OCI-LY3 (cell line): ENCODE results near the gene GLP1R.

Source experiments
- EZH2phosphoT487 ChIP-seq: fragments of 200-600 bp; shearing (Covaris generic); IDR thresholded peaks from 2 replicates; pipeline ENCODE4 v1.6.1; 2018; ENCODE audit warnings: antibody characterized with exemption, mixed run types, low read depth
- TF ChIP-seq, protein P1 (sequence below): fragments of 200-600, 300-600 bp; sonication (generic); IDR thresholded peaks from 2 replicates; pipeline ENCODE4 v1.5.1; 2014; ENCODE audit warnings: antibody characterized with exemption, low read length, low read depth

DNA sequence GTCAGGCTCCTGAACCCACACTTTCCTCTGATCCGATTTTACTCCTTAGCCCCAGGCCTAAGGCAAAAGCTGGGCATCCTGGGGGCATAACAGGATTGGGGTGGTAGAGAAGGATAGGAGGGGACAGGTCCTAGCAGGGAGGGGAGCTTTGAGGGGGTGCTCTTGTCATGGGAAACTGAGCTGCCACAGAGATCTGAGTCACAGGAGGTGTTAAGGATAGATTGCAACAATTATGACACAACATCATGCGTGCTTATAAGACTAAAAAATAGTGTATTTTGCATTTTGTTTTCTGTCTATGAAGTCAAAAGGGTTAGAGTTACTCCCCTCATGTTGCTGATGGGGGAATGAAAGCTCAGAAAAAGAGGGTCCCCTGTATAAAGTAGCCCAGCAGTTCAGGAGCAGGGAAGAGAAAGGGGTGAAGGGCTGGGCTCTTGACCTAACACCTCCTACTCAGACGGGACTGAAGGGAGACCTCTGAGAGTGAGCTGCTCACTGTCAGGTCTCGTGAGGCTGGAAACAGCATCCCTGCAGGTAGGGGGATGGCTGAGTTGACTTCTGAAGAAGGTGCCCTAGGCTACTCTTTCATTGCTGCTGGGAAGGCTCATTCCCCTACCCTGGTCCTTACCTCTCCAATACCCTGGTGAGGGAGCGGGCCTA lies 2.0 kb downstream of the GLP1R start:
- TF ChIP-seq, protein P1, sequence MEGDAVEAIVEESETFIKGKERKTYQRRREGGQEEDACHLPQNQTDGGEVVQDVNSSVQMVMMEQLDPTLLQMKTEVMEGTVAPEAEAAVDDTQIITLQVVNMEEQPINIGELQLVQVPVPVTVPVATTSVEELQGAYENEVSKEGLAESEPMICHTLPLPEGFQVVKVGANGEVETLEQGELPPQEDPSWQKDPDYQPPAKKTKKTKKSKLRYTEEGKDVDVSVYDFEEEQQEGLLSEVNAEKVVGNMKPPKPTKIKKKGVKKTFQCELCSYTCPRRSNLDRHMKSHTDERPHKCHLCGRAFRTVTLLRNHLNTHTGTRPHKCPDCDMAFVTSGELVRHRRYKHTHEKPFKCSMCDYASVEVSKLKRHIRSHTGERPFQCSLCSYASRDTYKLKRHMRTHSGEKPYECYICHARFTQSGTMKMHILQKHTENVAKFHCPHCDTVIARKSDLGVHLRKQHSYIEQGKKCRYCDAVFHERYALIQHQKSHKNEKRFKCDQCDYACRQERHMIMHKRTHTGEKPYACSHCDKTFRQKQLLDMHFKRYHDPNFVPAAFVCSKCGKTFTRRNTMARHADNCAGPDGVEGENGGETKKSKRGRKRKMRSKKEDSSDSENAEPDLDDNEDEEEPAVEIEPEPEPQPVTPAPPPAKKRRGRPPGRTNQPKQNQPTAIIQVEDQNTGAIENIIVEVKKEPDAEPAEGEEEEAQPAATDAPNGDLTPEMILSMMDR = no peak
- no peak for TF ChIP-seq EZH2phosphoT487
